Measurements from ENCODE around the gene ZNF273. TPM values are rescaled to one million over a fixed set of nuclear protein-coding genes. Genes with fewer than 3 reads are reported as not detected.

Gene ZNF273
- total and polyA plus RNA-seq, 10 of the 15 experiments (the other 5 are each of a cell fraction or from before 2014, with no cell fraction given), result 4.8 to 12.3 (median 7.8) TPM

GRCh38 chr7:64874562-64875250 lies 28.4 kb upstream of the ZNF273 start:
- WGBS (ENCODE audit: insufficient coverage, insufficient replicate concordance, low lambda C conversion rate, missing lambda C conversion rate), result 61% methylated on average over 23 of the region's 23 CpGs
- CTCF ChIA-PET, result no interaction called here
- peaks cover 2% of the 10 kb centered on the region; the same call in 2 of the 3 replicates for H3K9me3 ChIP-seq (replicated peaks; ENCODE audit: control insufficient read depth, insufficient read depth, low read length)
- SMC1A ChIA-PET (ENCODE audit: uncharacterized antibody, unreplicated experiment), result no interaction called here
- TF ChIP-seq MXI1 (IDR thresholded peaks at IDR 0.05; ENCODE audit: low read depth, low read length) (no peak), NBN (IDR thresholded peaks at IDR 0.05) (no peak), SMC3 (IDR thresholded peaks at IDR 0.05; ENCODE audit: borderline replicate concordance, low read length) (no peak), NRF1 (conservative IDR thresholded peaks at IDR 0.05; ENCODE audit: low read depth, low read length) (no peak), KLF5 (IDR thresholded peaks at IDR 0.05; ENCODE audit: partially characterized antibody) (no peak), ZNF207 (IDR thresholded peaks at IDR 0.05; ENCODE audit: borderline replicate concordance) (no peak), PRDM15 (CRISPR knock-in tag; IDR thresholded peaks at IDR 0.05) (no peak), TARDBP (IDR thresholded peaks at IDR 0.05; ENCODE audit: borderline replicate concordance) (no peak), RBBP5 (conservative IDR thresholded peaks at IDR 0.05) (no peak), SUPT20H (IDR thresholded peaks at IDR 0.05; ENCODE audit: borderline replicate concordance, control insufficient read depth, low read depth, low read length) (no peak), ZNF592 (IDR thresholded peaks at IDR 0.05) (no peak), HDAC6 (IDR thresholded peaks at IDR 0.05; ENCODE audit: unreplicated experiment) (no peak), CBX5 (IDR thresholded peaks at IDR 0.05; ENCODE audit: low read depth) (no peak)
- no peaks in the 10 kb centered on the region for H3K79me2 ChIP-seq (ENCODE audit: control insufficient read depth, insufficient read depth, low read length)
- no peak overlapping the region for H3K4me2 ChIP-seq (ENCODE audit: control insufficient read depth, insufficient read depth)
- intact Hi-C loops (cut with micrococcal nuclease; ENCODE audit: unreplicated experiment) (no loop called here), in situ Hi-C loops (cut with MboI) (no loop called here)
- RAD21 ChIA-PET (ENCODE audit: unreplicated experiment), result no interaction called here
- H3K27me3 ChIP-seq (replicated peaks in 1 of 2; ENCODE audit: control insufficient read depth in 2 of 2, insufficient read depth in 2 of 2, low read length in 1 of 2), result no peaks in the 10 kb centered on the region
- H3K36me3 ChIP-seq (ENCODE audit: control insufficient read depth in 2 of 2, insufficient read depth in 2 of 2, low read length in 1 of 2), result no peaks in the 10 kb centered on the region
- DNase-seq (ENCODE audit: low read depth, low spot score), result no peak
- ATAC-seq, result no peak
- H3K27ac ChIP-seq (ENCODE audit: control insufficient read depth, insufficient read depth), result no peak overlapping the region
- FAIRE-seq, result no peak
- no peak overlapping the region for H3K9ac ChIP-seq (ENCODE audit: control insufficient read depth, insufficient read depth, low read length)
- BruUV-seq (replicated peaks), result no TSS peak
- no peak overlapping the region for H2AFZ ChIP-seq (ENCODE audit: control insufficient read depth, low read depth, low read length)
- H3K4me1 ChIP-seq (ENCODE audit: control insufficient read depth, insufficient read depth, low read length), result no peaks in the 10 kb centered on the region
- POLR2A ChIA-PET, result no interaction called here
- H4K20me1 ChIP-seq (ENCODE audit: control insufficient read depth, insufficient read depth), result no peaks in the 10 kb centered on the region
- H3K4me3 ChIP-seq, result no peak overlapping the region
